ELF-1 (cell line): ENCODE measurements around the gene GRIA1.

Experiments
- DNase-seq: peaks from one replicate; pipeline ENCODE4 v3.0.0-alpha.2; 2016; ENCODE audit warnings: low read depth, low spot score

The GRIA1 gene

GRCh38 chr5:153498516-153498915, 8.0 kb downstream of the GRIA1 start:
- DNase-seq: no peak

DNA sequence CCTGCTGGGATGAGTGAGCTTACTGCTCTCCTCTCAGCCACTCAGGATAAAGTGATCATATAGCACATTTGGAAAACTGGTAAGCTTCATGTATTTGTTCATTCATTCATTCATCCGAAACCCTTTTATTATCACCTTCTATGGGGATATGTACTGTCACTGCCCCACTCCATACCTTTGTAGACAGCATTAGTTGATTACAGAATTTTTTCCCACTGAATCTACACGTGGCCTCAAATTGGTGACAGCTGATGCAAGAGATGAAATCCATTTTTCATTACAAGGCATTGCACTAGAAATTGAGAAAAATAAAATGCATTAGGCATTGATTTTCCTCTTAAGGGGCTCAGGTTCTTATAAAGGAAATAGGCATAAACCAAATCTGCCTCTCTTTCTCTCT, 9.7 kb downstream of the GRIA1 start:
- no peak for DNase-seq

GRCh38 chr5:153504726-153505125, 14.3 kb downstream of the GRIA1 start:
- no peak for DNase-seq

DNA sequence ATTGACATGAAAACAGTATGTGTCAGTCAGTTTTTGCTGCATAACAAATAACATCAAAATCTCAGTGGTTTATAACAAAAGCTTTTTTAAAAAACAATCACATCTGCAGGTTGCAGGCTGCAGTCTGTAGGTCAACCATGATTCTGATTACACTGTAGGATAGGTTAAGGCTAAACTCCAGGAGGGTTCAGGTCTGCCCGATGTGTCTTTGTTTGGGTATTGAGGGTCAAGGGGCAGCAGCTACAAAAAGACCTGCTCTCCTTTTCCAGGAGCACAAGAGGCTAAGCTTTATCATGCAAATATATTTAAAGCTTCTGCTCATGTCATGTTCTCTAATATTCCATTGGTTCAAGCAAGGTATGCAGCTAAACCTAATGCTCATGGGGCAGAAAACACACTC, 18.2 kb downstream of the GRIA1 start:
- no peak for DNase-seq

DNA sequence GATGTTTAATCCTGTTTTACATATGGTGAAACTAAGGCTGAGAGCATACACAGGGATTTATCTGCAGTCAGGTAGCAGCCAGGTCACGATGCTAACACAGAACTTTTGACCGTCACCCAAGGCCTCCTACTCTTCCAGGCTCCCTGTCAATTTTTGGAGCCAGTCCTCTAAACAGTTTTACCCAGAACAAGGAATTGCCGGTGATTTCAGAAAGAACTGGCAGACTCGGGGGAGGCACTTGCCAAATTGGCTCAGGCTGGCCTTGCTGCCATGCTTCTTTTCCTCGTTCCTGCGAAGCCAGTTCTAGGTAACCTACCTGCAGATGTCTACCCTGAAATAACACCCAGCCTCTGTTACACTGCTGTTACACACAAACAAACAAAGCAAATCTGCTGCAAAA, 21.2 kb downstream of the GRIA1 start:
- no peak for DNase-seq

DNA sequence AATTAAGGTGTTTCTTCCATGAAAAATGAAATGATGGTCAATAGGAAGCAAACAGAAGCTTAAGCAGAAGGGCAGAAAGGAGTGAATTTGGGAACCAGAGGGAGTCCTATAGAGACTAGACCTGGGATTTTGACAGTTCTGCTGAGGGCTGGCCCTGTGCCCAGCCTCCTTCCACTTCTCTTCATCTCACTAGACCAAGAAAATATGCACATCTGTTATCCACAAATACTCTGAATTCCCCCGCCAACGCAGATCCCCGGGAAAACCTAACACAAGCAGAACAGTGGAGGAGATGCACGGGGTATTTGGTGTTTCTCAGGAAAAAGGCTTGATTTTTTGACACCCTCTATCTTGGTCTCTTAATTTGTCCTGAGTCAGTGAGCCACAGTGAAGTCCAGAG, 22.7 kb downstream of the GRIA1 start:
- no peak for DNase-seq

DNA sequence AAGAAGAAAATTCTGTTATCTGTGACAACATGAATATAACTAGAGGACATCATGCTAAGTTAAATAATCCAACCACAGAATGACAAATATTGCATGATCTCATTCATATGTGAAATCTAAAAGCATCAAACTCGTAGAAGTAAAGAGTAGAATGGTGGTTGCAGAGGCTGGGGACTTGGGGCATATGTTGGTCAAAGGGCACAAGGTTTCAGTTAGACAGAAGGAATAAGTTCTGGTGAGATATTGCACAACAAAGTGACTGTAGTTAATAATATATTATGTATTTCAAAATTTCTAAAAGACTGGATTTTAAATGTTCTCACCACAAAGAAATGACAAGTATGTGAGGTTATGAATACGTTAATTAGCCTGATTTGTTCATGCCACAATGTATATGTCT, 24.8 kb downstream of the GRIA1 start:
- no peak for DNase-seq

- peak; percentile 3 for DNase-seq
Measured at GRCh38 chr5:153516504-153517240, 26.2 kb downstream of the GRIA1 start.

DNA sequence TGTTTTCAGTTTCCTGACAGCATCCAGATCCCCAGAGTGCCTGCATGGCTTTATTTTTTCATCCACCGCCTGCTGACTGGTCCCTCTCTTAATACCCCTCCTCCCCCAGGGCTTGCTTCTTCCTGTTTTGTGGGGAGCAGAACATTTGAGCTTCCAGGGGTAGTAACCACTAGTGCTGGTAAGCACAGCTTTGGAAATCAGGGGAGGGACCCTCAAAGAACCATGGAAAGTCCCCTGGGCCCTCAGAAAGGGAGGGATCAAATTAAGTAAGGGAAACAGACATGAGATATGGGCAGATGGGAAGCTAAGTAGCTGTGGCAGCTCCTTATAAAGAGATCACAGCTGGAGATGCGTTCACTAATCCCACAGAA, 26.8 kb downstream of the GRIA1 start:
- peak; percentile 2 for DNase-seq

- no peak for DNase-seq
Measured at GRCh38 chr5:153520137-153520536, 29.7 kb downstream of the GRIA1 start.

DNA sequence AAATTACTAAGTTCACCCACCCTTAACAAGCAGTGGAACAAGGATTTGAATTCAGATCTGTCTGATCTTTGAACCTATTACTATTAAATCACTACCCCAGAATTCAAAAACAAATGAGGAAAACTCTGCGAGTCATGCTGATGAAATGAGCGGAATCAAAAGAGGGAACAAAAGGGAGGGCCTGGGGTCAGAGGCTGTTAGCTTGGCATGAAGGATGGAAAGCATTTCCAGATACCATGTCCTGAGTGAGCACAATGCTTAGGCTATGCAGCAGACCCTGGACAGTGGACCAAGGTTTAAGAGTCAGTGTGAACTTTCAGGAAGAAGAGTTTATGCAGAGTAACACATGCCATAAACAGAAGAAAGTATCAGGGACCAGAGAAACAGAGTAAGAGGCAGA, 30.5 kb downstream of the GRIA1 start:
- DNase-seq: no peak

GRCh38 chr5:153523211-153523610, 32.7 kb downstream of the GRIA1 start:
- no peak for DNase-seq

GRCh38 chr5:153523831-153524230, 33.4 kb downstream of the GRIA1 start:
- peak; percentile 14 for DNase-seq

DNA sequence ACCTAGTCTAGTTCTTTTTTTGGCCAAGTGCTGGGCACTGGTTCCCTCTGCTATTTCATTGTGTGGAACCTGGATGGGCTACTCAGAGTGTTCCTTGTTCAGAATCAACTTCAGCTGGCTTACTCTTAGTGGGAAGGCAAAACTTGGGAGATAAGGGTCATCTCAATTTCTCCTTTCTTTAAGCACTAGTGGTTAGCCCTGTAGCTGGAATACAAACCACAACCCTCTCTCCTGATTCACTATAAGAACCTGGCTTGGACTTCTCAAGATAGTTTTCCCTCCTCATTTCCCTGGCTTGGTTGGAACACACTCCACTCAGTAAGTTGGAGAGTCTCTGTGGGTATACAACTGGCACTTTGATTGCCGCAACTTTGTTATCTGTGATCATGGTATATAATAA, 35.1 kb downstream of the GRIA1 start:
- DNase-seq: no peak

DNA sequence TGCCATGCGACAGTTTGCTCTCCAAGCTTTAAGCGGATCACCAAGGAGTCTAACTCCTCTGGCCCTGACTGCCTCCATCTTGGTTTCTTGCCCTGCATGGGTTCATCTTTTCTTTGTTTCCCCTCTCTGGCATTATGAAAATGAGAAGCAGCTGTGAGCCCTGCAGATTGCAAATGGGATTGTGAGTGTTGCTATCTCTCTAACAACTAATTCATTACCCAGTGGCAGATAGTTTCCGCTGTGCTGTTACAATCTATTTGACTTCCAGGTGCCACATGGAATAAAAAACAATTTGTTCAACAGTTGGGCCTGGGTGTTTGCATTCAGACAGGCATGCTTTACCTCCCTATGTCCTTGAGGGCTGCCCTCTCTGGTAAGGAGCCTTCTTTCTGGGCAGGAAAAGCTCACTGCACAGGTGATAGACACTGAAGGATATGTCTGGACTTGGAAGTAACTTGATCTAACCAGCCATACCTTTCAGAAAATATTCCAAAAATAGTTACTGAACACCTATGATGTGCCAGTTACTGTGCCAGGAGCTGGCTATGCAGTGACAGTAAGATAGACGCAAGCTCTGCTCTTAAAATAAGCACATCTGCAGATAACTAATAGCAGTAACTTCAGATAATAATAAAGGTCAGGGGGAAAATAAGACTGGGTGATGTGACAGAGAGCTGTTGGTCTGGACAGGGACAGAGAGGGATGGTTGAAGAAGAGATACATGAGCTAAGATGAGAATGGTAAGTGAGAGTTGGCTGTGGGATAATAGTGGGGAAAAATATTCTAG, 40.1 kb downstream of the GRIA1 start:
- no peak for DNase-seq

GRCh38 chr5:153533546-153533945, 43.1 kb downstream of the GRIA1 start:
- no peak for DNase-seq

- no peak for DNase-seq
Measured at GRCh38 chr5:153534102-153534501, 43.6 kb downstream of the GRIA1 start.

GRCh38 chr5:153537207-153537606, 46.7 kb downstream of the GRIA1 start:
- DNase-seq: peak; percentile 6

DNA sequence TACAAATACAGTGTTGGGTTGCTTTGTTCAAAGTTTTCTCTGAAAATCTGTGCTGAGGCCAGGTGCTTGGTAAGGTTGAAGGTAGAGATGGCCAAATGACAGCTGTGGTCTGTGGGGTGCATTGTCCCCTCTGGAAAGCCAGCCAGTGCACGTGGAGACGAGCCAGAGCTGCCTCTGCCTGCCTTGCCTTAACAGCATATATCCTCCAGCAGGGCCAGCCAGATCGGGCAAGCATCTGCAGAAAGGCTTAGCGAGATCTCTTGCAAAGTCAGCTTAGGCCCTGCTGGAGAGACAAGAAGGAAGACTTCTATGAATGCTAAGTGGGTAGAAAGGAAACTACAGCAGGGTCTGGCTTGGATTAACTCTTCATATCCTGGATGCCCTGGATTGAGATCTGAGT, 49.5 kb downstream of the GRIA1 start:
- DNase-seq: no peak

DNA sequence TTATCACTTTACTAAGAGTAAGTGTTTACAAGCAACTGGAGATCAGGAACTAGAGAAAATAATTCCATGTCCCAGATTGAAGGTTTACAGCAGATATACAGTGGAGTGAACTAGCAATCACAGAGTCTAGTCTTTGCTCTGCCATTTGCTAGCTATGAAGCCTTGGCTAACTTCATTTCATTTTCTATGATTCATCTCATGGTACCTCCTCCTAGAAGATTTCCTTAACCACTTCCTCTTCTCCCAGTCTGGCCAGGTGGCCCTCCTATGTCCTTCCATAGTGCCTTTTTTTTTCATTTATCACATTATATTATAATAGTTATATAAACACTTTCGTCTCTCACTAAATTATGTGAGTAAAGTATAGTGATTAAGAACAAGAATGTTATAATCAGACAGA, 52.1 kb downstream of the GRIA1 start:
- no peak for DNase-seq

- DNase-seq: no peak
Measured at GRCh38 chr5:153543288-153543687, 52.8 kb downstream of the GRIA1 start.

DNA sequence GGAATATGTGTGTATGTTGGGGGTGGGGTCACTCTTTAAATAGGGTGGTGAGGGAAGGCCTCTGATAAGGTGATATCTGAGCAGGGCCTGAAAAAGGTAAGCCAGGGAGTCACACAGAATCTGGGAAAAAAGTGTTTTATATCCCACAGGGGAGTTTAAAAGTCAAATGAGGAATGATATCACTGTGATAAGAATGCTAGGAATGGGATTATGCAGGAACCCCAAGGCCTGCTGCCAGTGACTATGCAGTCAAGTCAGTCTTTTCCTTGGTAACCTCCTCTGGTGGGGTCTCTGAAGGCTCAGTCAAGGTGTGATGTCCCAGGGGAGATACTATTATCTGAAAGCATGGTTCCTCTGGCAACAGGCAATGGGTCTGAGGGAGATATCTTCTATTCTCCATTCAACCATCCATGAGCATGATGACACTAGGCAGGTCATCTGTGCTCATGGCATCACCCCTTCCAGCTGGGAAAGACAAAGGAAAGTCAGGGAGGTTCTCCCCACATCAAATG, 53.5 kb downstream of the GRIA1 start:
- no peak for DNase-seq

DNA sequence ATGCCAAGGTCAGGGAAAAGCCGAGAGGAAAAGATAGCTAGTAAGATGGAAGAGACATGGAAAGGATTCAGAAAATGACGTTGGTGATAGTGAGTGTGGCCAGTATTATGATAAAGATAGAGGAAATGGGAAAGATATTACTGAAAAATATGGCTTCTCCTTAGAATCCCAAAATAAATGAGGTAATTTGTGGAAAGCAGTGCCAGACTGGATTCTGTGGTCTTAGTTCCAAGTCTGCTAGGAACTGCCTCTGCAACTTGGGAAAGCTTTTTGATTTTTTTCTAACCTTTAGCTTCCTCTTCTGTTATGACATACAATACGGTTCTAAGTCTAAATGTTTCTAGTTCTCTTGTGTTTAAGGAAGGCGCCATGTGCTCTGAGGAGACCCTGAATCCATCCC, 54.2 kb downstream of the GRIA1 start:
- DNase-seq: no peak
